ENCODE measurements around the gene HEPACAM2.

The HEPACAM2 gene

DNA sequence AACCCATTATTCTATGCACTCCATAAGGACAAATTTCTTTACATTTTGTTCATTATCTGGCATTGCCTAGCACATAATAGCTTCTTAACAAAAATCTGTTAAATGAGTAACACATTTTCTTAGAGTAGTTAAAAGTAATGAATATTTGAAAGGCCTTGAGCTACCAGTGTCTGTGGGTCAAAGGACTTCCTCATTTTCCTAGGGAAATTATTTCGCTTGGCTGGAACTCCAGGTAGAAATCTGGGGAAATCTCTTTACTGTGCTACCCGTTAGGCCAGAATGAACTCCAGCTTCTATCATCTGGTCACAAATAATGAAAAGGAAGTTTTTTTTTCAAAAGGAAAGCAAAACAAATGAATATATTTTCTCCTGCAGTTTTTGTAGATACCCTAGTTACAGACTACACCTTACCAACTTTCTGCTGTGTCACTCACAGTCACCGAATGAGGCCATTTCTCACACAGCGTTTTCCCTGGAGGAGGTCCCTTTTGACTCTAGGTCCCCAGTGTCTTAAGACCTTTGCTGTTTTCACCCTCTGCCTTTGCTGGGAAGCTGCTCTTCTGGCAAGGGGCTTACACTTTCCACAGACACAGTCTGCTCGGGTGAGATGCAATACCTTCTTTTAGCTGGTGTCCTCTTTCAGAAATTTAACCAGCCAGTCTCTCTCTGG is 79.7 kb downstream of the HEPACAM2 start:
- no peak for DNase-seq

DNA sequence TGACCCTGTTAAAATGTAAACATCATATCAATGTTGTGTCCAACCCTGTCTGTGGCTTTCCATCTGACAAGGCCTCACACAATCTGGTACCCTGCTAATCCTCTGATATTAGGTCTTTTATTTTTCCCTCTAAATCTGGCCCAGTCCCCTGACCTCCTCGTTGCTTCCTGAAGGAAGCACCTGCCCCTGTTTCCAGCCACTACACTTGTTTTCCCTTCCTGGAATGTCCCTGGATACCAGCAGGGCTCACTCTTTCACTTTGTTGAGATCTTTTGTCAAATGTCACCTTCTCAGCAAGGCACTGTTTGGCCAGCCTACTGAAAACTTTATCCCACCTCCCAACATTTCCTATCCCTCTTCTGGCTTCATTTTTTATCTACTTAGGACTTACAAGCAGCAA is 80.2 kb downstream of the HEPACAM2 start:
- DNase-seq: no peak

DNA sequence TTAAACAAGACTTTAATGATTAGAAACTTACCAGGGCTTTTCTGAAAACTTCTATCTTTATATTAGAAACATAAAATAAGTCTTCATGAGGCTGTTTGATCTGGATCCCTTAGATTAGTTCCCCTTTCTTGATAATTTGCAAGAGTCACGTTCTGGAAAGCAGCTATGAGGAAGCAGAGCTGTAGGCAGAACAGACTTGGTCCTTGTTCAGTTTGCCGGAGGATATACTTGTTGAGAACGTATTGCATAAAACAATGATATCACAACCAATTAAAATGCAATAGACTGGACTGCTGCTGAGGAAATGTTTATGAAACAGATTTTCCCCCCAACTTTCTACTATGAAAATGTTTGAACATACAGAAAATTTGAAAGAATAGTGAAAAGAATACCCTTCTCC is 80.9 kb downstream of the HEPACAM2 start:
- no peak for DNase-seq

DNA sequence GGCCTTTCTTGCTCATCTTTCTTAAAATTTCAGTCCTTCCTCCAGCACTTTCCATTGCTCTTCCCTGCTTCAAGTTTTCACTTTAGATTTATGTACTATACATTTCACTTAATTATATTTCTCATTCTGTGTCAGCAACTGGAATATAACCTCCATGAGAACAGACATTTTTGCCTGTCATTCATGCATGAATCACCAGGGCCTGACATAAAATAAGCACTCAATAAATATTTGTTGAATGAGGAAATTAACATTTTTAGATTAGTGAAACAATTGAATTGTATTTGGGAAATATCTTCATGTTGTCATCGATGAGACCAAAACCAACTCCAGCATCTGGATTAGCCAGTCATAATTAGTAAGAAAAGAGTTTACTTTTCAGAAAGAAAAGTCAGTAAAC is 84.1 kb downstream of the HEPACAM2 start:
- no peak for DNase-seq

DNA sequence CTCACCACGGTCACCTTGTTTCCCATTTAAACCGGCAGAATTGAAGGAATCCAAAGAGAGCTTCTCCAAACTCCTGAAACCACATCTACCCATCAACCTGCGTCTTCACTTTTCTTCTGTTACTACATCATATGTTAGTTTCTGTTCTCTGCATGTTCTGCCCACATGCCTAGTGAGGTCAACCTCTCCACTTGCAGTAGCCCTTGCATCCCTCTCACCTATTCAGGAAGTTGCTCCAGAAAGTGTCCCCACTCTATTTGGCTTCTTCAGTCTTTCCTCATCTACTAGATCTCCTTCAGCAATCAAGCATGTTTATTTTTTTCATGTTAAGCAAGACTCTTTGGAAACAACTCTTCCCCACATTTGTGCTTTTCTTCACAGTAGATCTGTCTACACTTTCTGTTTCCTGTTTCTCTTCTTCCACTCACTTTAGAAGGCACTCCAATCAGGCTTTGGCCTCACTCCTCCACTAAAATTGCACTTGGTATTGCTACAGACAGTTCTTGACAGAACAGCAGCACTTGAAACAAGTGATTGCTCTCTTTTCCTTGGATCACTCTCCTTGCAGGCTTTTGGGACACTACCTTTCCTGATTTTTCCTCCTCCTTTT is 85.6 kb downstream of the HEPACAM2 start:
- no peak for DNase-seq

DNA sequence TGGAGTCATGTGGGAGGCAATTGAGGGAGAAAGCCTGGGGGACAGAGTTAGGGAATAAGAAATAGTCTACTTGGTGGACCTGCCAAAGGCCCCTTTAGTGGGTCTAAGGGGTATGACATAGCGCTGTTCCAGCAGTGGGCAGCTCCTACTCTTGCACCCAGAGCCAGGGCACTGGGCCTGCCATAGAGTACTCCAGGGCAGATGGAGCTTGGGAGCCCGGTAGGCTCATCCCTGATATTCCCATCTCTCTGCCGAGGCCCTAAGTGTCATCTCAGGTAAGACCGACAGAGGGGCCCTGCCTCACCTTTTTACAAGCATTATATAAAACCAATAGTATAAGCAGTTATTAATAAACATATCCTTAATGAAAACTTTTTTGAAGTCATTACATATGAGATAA is 87.7 kb downstream of the HEPACAM2 start:
- no peak for DNase-seq

Measured in cortex of kidney (tissue), 1 donor.